ENCODE data around the gene KIF18A.
"Not testable (repeated sequence)": the region's sequence is repeated elsewhere in the genome, so short reads cannot be mapped to it uniquely, and the experiment has no call there.

The KIF18A gene

GRCh38 chr11:28107750-28108618 is at the start of gene KIF18A, which contains the start of gene METTL15:
Gene KIF18A, minus strand, starts transcription at chr11:28108156. Its CDS starts 10,209 bp downstream, at chr11:28097947.
Gene METTL15, plus strand, starts transcription at chr11:28108388. Its CDS starts 4,947 bp downstream, at chr11:28113335.
- in situ Hi-C loops (cut with HindIII; ENCODE audit: low sequenced_read_pairs) = no loop called here

- in situ Hi-C loops (cut with HindIII; ENCODE audit: low sequenced_read_pairs) = no loop called here
Measured at GRCh38 chr11:28153586-28153985, 45.6 kb upstream of the KIF18A start.

- in situ Hi-C loops (cut with HindIII; ENCODE audit: low sequenced_read_pairs) = no loop called here
Measured at GRCh38 chr11:28152743-28153142, 44.8 kb upstream of the KIF18A start.

GRCh38 chr11:28146123-28146751 is 38.3 kb upstream of the KIF18A start:
- in situ Hi-C loops (cut with HindIII; ENCODE audit: low sequenced_read_pairs) = no loop called here

- in situ Hi-C loops (cut with HindIII; ENCODE audit: low sequenced_read_pairs) = no loop called here
Measured at GRCh38 chr11:28144808-28145207, 36.9 kb upstream of the KIF18A start.

- in situ Hi-C loops (cut with HindIII; ENCODE audit: low sequenced_read_pairs) = no loop called here
Measured at GRCh38 chr11:28142724-28143123, 34.8 kb upstream of the KIF18A start.

- in situ Hi-C loops (cut with HindIII; ENCODE audit: low sequenced_read_pairs) = no loop called here
Measured at GRCh38 chr11:28140689-28141455, 32.9 kb upstream of the KIF18A start.

GRCh38 chr11:28139841-28140415 is 32.0 kb upstream of the KIF18A start:
- in situ Hi-C loops (cut with HindIII; ENCODE audit: low sequenced_read_pairs) = no loop called here

- in situ Hi-C loops (cut with HindIII; ENCODE audit: low sequenced_read_pairs) = no loop called here
Measured at GRCh38 chr11:28137832-28138231, 29.9 kb upstream of the KIF18A start.

GRCh38 chr11:28137366-28137765 is 29.4 kb upstream of the KIF18A start:
- in situ Hi-C loops (cut with HindIII; ENCODE audit: low sequenced_read_pairs) = no loop called here

- in situ Hi-C loops (cut with HindIII; ENCODE audit: low sequenced_read_pairs) = not testable (repeated sequence)
Measured at GRCh38 chr11:28136157-28136556, 28.2 kb upstream of the KIF18A start.

GRCh38 chr11:28133146-28133545 is 25.2 kb upstream of the KIF18A start:
- in situ Hi-C loops (cut with HindIII; ENCODE audit: low sequenced_read_pairs) = loop anchor here (5.0 kb wide), 1 partner anchor 51 kb away; no protein-coding TSS in a partner anchor

GRCh38 chr11:28132548-28132947 is 24.6 kb upstream of the KIF18A start:
- in situ Hi-C loops (cut with HindIII; ENCODE audit: low sequenced_read_pairs) = loop anchor here (5.0 kb wide), 1 partner anchor 50 kb away; no protein-coding TSS in a partner anchor

GRCh38 chr11:28123151-28123581 is 15.2 kb upstream of the KIF18A start:
- in situ Hi-C loops (cut with HindIII; ENCODE audit: low sequenced_read_pairs) = no loop called here

- in situ Hi-C loops (cut with HindIII; ENCODE audit: low sequenced_read_pairs) = no loop called here
Measured at GRCh38 chr11:28117712-28118111, 9.8 kb upstream of the KIF18A start.

- in situ Hi-C loops (cut with HindIII; ENCODE audit: low sequenced_read_pairs) = no loop called here
Measured at GRCh38 chr11:28114731-28115130, 6.8 kb upstream of the KIF18A start.

GRCh38 chr11:28114116-28114515 is 6.2 kb upstream of the KIF18A start:
- in situ Hi-C loops (cut with HindIII; ENCODE audit: low sequenced_read_pairs) = no loop called here

- in situ Hi-C loops (cut with HindIII; ENCODE audit: low sequenced_read_pairs) = no loop called here
Measured at GRCh38 chr11:28110821-28111200, 2.9 kb upstream of the KIF18A start.

- in situ Hi-C loops (cut with HindIII; ENCODE audit: low sequenced_read_pairs) = no loop called here
Measured at GRCh38 chr11:28110108-28110820, 2.3 kb upstream of the KIF18A start.

GRCh38 chr11:28108958-28109357 is 1.0 kb upstream of the KIF18A start:
- in situ Hi-C loops (cut with HindIII; ENCODE audit: low sequenced_read_pairs) = no loop called here

All from endothelial cell of hepatic sinusoid (primary cell).